Osteoblast (primary cell): Measurements from ENCODE around the gene KCNJ13. TPM values are rescaled to one million over a fixed set of nuclear protein-coding genes. Genes with fewer than 3 reads are reported as not detected.
A peak's percentile ranks its signal among the peaks of the same experiment; 100 is the strongest.

ENCODE experiments used
- DNase-seq: peaks from one replicate; pipeline ENCODE4 v3.0.0; 2011; ENCODE audit warnings: low spot score, mixed read lengths; ENCODE audit not compliant: insufficient read length; ENCODE audit errors: missing footprints
- H2AFZ ChIP-seq: 2 replicates; pipeline ENCODE4 v1.6.0; 2011; ENCODE audit warnings: mild to moderate bottlenecking, low read length
- H3K27ac ChIP-seq: 2 replicates; pipeline ENCODE4 v1.5.1; 2011; ENCODE audit warnings: mild to moderate bottlenecking, low read depth, low read length, moderate library complexity
- H3K27me3 ChIP-seq: 2 replicates; pipeline ENCODE4 v1.6.0; 2012; ENCODE audit warnings: mild to moderate bottlenecking, control low read depth, inconsistent platforms, low read length, moderate library complexity; ENCODE audit not compliant: insufficient read depth
- H3K36me3 ChIP-seq: 2 replicates; pipeline ENCODE4 v1.5.1; 2011; ENCODE audit warnings: mild to moderate bottlenecking, low read length, control low read depth, moderate library complexity; ENCODE audit not compliant: insufficient read depth
- H3K4me1 ChIP-seq: 2 replicates; pipeline ENCODE4 v1.5.1; 2011; ENCODE audit warnings: mild to moderate bottlenecking, low read length, control low read depth, moderate library complexity; ENCODE audit not compliant: insufficient read depth
- H3K4me2 ChIP-seq: 2 replicates; pipeline ENCODE4 v1.6.0; 2011; ENCODE audit warnings: mild to moderate bottlenecking, low read length; ENCODE audit not compliant: insufficient read depth
- H3K4me3 ChIP-seq: fragments of 200-600 bp; sonication (generic); 3 replicates; pipeline ENCODE4 v1.5.1; 2012; ENCODE audit warnings: mild to moderate bottlenecking, low read length, inconsistent platforms; ENCODE audit not compliant: insufficient read depth
- H3K79me2 ChIP-seq: 2 replicates; pipeline ENCODE4 v1.6.0; 2012; ENCODE audit warnings: mild to moderate bottlenecking, low read length, control low read depth, inconsistent platforms; ENCODE audit not compliant: insufficient read depth
- H3K9me3 ChIP-seq: 2 replicates; pipeline ENCODE4 v1.5.1; 2011; ENCODE audit warnings: low read depth, low read length, control low read depth
- H4K20me1 ChIP-seq: 2 replicates; pipeline ENCODE4 v1.6.0; 2012; ENCODE audit warnings: mild to moderate bottlenecking, low read length, control low read depth; ENCODE audit not compliant: insufficient read depth
- total RNA-seq: library from RNA; depleted of rRNA; stranded (reverse); fragments of >200 nt; gene quantifications from 2 replicates; pipeline ENCODE4 v1.2.3, GENCODE V29; 2012
- TF ChIP-seq, protein P1 (sequence below): IDR thresholded peaks from 2 replicates; pipeline ENCODE4 v1.5.1; 2011; ENCODE audit warnings: mild to moderate bottlenecking, low read depth, low read length, moderate library complexity; ENCODE audit errors: extremely low read depth

Gene KCNJ13
- total RNA-seq, 1 donor = not detected

DNA sequence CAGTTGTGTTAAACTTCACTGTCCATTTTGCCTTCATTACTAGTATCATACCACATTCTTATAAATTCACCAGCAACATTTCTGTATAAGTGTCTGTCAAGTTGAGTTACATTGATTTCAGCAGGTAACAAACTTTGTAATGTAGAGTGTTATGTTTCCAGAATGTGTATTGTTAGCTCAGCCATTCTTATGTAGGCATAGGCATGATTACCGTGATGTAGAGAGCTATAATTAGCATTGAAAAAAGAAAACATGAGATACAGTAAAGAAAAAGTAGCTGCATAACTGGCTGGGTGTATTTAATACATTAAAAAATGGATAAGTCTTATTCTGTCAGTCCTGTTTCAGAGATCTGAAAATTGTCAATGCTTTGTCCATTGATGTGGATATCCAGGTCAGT, 8.5 kb downstream of the KCNJ13 start:
- H4K20me1 ChIP-seq = no peaks in the 10 kb centered on the region
- TF ChIP-seq, protein P1, sequence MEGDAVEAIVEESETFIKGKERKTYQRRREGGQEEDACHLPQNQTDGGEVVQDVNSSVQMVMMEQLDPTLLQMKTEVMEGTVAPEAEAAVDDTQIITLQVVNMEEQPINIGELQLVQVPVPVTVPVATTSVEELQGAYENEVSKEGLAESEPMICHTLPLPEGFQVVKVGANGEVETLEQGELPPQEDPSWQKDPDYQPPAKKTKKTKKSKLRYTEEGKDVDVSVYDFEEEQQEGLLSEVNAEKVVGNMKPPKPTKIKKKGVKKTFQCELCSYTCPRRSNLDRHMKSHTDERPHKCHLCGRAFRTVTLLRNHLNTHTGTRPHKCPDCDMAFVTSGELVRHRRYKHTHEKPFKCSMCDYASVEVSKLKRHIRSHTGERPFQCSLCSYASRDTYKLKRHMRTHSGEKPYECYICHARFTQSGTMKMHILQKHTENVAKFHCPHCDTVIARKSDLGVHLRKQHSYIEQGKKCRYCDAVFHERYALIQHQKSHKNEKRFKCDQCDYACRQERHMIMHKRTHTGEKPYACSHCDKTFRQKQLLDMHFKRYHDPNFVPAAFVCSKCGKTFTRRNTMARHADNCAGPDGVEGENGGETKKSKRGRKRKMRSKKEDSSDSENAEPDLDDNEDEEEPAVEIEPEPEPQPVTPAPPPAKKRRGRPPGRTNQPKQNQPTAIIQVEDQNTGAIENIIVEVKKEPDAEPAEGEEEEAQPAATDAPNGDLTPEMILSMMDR = no peak

DNA sequence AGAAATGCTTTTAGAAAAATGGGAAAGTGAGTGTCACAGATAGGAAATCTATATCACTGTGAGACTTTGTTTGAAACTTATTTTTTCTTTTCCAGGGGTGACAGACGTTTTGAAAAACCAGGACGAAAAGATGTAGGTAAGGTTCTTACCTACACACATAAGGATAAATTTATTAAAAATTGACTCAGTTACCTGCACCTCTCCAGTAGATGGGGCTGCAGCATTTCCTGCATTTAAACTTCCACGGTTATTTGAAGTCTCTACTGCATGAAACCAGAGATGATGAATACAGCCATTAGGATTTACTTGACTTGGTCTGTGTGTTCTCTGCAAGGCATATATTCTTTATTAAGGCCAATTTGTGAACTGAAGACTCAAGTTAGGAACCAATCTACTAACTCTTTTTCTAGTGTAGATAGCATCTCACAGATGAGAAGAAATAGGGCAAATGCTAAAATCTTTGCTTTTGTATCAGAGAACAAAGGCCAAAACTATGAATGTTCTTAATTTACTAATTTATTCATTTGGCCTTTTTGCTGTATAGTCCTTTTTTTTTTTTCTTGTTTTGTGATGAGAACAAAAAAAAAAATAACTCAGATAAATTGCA, 15.0 kb downstream of the KCNJ13 start:
- Histone ChIP-seq H3K36me3 (peaks cover 48% of the 10 kb centered on the region), H4K20me1 (no peaks in the 10 kb centered on the region), H3K4me2 (no peak overlapping the region), H2AFZ (no peak overlapping the region), H3K4me1 (peaks cover under 1% of the 10 kb centered on the region), H3K9me3 (no peaks in the 10 kb centered on the region), H3K27me3 (no peaks in the 10 kb centered on the region), H3K79me2 (peaks cover 2% of the 10 kb centered on the region), H3K27ac (no peak overlapping the region), H3K4me3 (no peak overlapping the region)
- TF ChIP-seq, protein P1 = peak; percentile 61
- peak; percentile 39 for DNase-seq

More for the DNA sequence above, 8.5 kb downstream of the KCNJ13 start:
- Histone ChIP-seq H3K4me2 (no peak overlapping the region), H2AFZ (no peak overlapping the region), H3K36me3 (peaks cover 45% of the 10 kb centered on the region), H3K4me1 (peaks cover 6% of the 10 kb centered on the region), H3K79me2 (peaks cover 3% of the 10 kb centered on the region), H3K27me3 (no peaks in the 10 kb centered on the region), H3K9me3 (no peaks in the 10 kb centered on the region), H3K27ac (no peak overlapping the region), H3K4me3 (no peak overlapping the region)
- no peak for DNase-seq

DNA sequence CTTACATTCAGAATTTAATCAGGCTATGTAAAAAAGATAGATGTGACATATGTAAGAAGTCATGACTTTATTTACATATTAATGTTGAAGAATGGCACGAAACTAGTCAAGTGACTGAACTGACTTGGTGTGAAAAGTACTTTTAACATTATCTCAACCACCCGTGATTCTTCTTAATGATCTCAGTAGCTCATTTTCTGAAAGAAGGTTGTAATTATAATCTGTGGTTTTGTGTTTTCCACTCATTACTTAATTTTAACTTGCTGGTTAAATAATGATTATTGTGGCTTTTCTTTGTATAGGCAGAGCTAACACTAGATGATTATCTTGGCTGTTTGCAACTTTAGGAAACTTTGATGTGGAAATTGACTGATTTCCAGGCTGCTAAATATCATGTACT, 18.5 kb downstream of the KCNJ13 start:
- Histone ChIP-seq H2AFZ (no peak overlapping the region), H4K20me1 (no peaks in the 10 kb centered on the region), H3K27ac (no peak overlapping the region), H3K79me2 (peaks cover 2% of the 10 kb centered on the region), H3K27me3 (no peaks in the 10 kb centered on the region), H3K4me2 (no peak overlapping the region), H3K4me3 (no peak overlapping the region), H3K4me1 (no peaks in the 10 kb centered on the region), H3K9me3 (no peaks in the 10 kb centered on the region), H3K36me3 (peaks cover 41% of the 10 kb centered on the region)
- DNase-seq = no peak
- TF ChIP-seq, protein P1 = no peak

DNA sequence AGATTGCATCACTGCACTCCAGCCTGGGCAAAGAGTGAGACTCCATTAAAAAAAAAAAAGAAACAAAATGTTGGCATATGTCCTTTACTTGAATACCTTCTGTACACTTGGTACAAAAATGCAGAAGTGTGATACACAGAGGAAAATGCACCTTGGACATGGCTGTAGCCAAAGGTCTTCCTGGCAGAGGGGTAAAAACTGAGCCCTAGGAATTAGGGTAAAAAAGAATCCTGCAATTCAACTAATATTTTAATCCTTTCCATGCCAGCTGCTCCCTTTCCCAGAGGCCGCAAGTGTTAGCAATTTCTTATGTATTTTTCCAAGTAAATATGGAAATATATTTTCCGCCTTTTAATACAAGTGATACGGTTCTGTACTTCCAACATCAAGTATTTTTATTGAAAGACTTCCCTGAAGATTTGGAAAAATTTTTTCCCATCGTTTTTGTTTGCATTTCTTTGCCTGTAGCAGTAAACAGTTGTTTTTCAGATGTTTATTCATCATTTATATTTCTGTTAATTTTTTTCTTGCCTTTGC, 26.2 kb downstream of the KCNJ13 start:
- H3K9me3 ChIP-seq = no peaks in the 10 kb centered on the region
- H4K20me1 ChIP-seq = no peaks in the 10 kb centered on the region
- H3K27me3 ChIP-seq = no peaks in the 10 kb centered on the region
- no peak for DNase-seq
- TF ChIP-seq, protein P1 = no peak
- peaks cover 45% of the 10 kb centered on the region for H3K36me3 ChIP-seq
- no peak overlapping the region for H3K27ac ChIP-seq
- no peaks in the 10 kb centered on the region for H3K79me2 ChIP-seq
- no peak overlapping the region for H3K4me2 ChIP-seq
- no peak overlapping the region for H2AFZ ChIP-seq
- H3K4me3 ChIP-seq = no peak overlapping the region
- H3K4me1 ChIP-seq = no peaks in the 10 kb centered on the region
